Progenitor cell of endocrine pancreas (in vitro differentiated cells): Measurements from ENCODE around the gene CXCL6. TPM values are rescaled to one million over a fixed set of nuclear protein-coding genes. Genes with fewer than 3 reads are reported as not detected.
A peak's percentile ranks its signal among the peaks of the same experiment; 100 is the strongest.

Source experiments
- DNase-seq: peaks from one replicate; pipeline ENCODE4 v3.0.0; 2021; ENCODE audit warnings: low spot score; ENCODE audit not compliant: unreplicated experiment
- H3K27ac Mint-ChIP-seq: 2 replicates; pipeline ENCODE4 v1.8.0; 2021; ENCODE audit warnings: mild to moderate bottlenecking, moderate library complexity, mixed read lengths
- H3K27me3 Mint-ChIP-seq: 2 replicates; pipeline ENCODE4 v1.8.0; 2021; ENCODE audit warnings: mixed read lengths
- H3K36me3 Mint-ChIP-seq: 2 replicates; pipeline ENCODE4 v1.8.0; 2022; ENCODE audit warnings: mixed read lengths; ENCODE audit not compliant: insufficient read depth
- H3K4me1 Mint-ChIP-seq: 2 replicates; pipeline ENCODE4 v1.8.0; 2021; ENCODE audit warnings: low read depth, mixed read lengths
- H3K4me3 Mint-ChIP-seq: 2 replicates; pipeline ENCODE4 v1.8.0; 2021; ENCODE audit warnings: low read depth, mild to moderate bottlenecking, moderate library complexity, mixed read lengths
- H3K9me3 Mint-ChIP-seq: 2 replicates; pipeline ENCODE4 v1.8.0; 2021; ENCODE audit warnings: low read depth, mixed read lengths
- total RNA-seq: library from RNA; stranded (reverse); gene quantifications from 2 replicates; pipeline ENCODE4 v1.2.1, GENCODE V29; 2021
- TF ChIP-seq, protein P1 (sequence below): fragments of 200-600 bp; sonication (generic); IDR thresholded peaks from one replicate; pipeline ENCODE4 v1.5.0; 2021; ENCODE audit warnings: antibody characterized with exemption, mild to moderate bottlenecking; ENCODE audit not compliant: unreplicated experiment

CXCL6 gene
- total RNA-seq, 1 donor from 2014 or later = 1.1 TPM

- DNase-seq = no peak
- no peak overlapping the region for H3K4me3 Mint-ChIP-seq
- peaks cover 10% of the 10 kb centered on the region for H3K4me1 Mint-ChIP-seq
- H3K27me3 Mint-ChIP-seq = peaks cover 3% of the 10 kb centered on the region
- TF ChIP-seq, protein P1, sequence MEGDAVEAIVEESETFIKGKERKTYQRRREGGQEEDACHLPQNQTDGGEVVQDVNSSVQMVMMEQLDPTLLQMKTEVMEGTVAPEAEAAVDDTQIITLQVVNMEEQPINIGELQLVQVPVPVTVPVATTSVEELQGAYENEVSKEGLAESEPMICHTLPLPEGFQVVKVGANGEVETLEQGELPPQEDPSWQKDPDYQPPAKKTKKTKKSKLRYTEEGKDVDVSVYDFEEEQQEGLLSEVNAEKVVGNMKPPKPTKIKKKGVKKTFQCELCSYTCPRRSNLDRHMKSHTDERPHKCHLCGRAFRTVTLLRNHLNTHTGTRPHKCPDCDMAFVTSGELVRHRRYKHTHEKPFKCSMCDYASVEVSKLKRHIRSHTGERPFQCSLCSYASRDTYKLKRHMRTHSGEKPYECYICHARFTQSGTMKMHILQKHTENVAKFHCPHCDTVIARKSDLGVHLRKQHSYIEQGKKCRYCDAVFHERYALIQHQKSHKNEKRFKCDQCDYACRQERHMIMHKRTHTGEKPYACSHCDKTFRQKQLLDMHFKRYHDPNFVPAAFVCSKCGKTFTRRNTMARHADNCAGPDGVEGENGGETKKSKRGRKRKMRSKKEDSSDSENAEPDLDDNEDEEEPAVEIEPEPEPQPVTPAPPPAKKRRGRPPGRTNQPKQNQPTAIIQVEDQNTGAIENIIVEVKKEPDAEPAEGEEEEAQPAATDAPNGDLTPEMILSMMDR = no peak
- no peak overlapping the region for H3K27ac Mint-ChIP-seq
- no peaks in the 10 kb centered on the region for H3K9me3 Mint-ChIP-seq
- no peaks in the 10 kb centered on the region for H3K36me3 Mint-ChIP-seq
Measured at GRCh38 chr4:73859614-73860088, 23.2 kb downstream of the CXCL6 start.

- no peak overlapping the region for H3K4me3 Mint-ChIP-seq
- DNase-seq = no peak
- H3K4me1 Mint-ChIP-seq = peaks cover 10% of the 10 kb centered on the region
- no peak overlapping the region for H3K27ac Mint-ChIP-seq
- H3K9me3 Mint-ChIP-seq = no peaks in the 10 kb centered on the region
- no peaks in the 10 kb centered on the region for H3K27me3 Mint-ChIP-seq
- H3K36me3 Mint-ChIP-seq = no peaks in the 10 kb centered on the region
- TF ChIP-seq, protein P1 = no peak
Measured at GRCh38 chr4:73860181-73860580, 23.7 kb downstream of the CXCL6 start.

GRCh38 chr4:73860917-73861316 lies 24.4 kb downstream of the CXCL6 start:
- TF ChIP-seq, protein P1 = no peak
- no peak for DNase-seq
- Mint-ChIP-seq H3K4me1 (peaks cover 10% of the 10 kb centered on the region), H3K27me3 (peaks cover 4% of the 10 kb centered on the region), H3K36me3 (no peaks in the 10 kb centered on the region), H3K4me3 (no peak overlapping the region), H3K27ac (no peak overlapping the region), H3K9me3 (no peaks in the 10 kb centered on the region)

DNA sequence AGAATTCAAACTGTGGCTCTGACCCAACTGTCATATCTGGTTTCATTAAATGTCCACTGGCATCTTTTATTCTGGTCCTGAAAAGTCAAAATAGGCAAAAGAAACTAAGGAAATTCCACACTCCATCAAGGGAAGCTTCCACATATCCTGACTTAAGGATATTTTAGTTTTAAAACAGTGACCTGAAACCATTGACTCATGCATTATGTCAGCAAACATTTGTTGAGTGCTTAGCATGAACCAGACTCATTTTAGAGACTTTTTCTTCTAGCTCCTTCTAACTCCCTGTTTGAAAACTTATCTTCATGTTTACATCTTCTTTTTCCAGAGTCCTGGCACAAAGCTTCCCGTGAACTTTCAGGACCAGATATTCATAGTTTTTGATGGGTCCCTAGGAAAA lies 25.8 kb downstream of the CXCL6 start:
- H3K4me1 Mint-ChIP-seq = peaks cover 10% of the 10 kb centered on the region
- no peaks in the 10 kb centered on the region for H3K36me3 Mint-ChIP-seq
- no peaks in the 10 kb centered on the region for H3K9me3 Mint-ChIP-seq
- no peak overlapping the region for H3K27ac Mint-ChIP-seq
- TF ChIP-seq, protein P1 = no peak
- H3K27me3 Mint-ChIP-seq = peaks cover 4% of the 10 kb centered on the region
- no peak overlapping the region for H3K4me3 Mint-ChIP-seq
- DNase-seq = no peak

DNA sequence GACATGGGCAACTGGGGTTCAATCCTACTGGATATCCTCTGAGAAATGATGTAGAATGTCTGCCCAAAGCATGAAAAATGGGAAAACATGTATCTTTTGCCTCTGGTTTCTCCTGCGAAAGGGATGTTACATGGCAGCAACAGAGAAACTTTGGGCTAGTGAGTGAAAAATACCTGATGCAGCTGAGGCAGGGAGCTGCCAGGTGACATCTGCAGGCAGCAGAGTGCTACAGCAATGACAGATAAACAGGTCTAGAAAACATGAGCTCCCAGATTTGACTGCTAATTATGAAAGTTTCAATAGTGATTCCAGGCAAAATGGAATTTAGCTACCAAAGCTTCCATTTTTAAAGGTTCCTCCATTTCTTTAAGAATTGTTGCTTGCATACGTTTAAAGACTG lies 27.9 kb downstream of the CXCL6 start:
- H3K27me3 Mint-ChIP-seq = peaks cover 16% of the 10 kb centered on the region
- no peak overlapping the region for H3K27ac Mint-ChIP-seq
- TF ChIP-seq, protein P1 = peak; percentile 67
- no peak for DNase-seq
- no peaks in the 10 kb centered on the region for H3K9me3 Mint-ChIP-seq
- H3K36me3 Mint-ChIP-seq = no peaks in the 10 kb centered on the region
- peaks cover 17% of the 10 kb centered on the region for H3K4me1 Mint-ChIP-seq
- H3K4me3 Mint-ChIP-seq = no peak overlapping the region
